Measurements from ENCODE around the gene GFRA3.

DNA sequence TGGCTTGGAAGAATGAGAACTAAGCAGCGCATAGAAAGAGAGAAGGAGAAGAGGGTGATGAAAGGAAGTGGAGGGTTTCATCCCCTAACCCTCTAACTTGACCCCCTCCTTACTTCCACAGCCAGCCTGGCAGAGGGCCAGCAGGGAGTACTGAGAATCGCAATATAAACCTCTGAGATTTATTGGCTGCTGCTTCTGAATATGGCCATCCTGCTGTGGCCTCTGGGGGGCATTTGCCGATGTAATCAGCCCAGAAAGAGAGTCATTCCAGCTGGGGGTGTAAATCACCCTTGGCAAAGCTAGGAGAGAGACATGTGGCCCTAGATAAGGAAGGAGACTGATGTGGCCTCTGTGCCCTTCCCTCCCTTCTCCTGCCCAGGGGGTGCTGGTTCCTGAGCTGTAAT lies 960 bp upstream of the GFRA3 start:
- TF ChIP-seq, protein P1, sequence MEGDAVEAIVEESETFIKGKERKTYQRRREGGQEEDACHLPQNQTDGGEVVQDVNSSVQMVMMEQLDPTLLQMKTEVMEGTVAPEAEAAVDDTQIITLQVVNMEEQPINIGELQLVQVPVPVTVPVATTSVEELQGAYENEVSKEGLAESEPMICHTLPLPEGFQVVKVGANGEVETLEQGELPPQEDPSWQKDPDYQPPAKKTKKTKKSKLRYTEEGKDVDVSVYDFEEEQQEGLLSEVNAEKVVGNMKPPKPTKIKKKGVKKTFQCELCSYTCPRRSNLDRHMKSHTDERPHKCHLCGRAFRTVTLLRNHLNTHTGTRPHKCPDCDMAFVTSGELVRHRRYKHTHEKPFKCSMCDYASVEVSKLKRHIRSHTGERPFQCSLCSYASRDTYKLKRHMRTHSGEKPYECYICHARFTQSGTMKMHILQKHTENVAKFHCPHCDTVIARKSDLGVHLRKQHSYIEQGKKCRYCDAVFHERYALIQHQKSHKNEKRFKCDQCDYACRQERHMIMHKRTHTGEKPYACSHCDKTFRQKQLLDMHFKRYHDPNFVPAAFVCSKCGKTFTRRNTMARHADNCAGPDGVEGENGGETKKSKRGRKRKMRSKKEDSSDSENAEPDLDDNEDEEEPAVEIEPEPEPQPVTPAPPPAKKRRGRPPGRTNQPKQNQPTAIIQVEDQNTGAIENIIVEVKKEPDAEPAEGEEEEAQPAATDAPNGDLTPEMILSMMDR (IDR thresholded peaks at IDR 0.05 in 8 of 11, conservative IDR thresholded peaks at IDR 0.05 in 3 of 11): no peak
- TF ChIP-seq POLR2AphosphoS5 (IDR thresholded peaks at IDR 0.05) (no peak), POLR2A (IDR thresholded peaks at IDR 0.05) (no peak)

Data from spleen (tissue), 7 donors.